ENCODE data around the gene GATA5.

DNA sequence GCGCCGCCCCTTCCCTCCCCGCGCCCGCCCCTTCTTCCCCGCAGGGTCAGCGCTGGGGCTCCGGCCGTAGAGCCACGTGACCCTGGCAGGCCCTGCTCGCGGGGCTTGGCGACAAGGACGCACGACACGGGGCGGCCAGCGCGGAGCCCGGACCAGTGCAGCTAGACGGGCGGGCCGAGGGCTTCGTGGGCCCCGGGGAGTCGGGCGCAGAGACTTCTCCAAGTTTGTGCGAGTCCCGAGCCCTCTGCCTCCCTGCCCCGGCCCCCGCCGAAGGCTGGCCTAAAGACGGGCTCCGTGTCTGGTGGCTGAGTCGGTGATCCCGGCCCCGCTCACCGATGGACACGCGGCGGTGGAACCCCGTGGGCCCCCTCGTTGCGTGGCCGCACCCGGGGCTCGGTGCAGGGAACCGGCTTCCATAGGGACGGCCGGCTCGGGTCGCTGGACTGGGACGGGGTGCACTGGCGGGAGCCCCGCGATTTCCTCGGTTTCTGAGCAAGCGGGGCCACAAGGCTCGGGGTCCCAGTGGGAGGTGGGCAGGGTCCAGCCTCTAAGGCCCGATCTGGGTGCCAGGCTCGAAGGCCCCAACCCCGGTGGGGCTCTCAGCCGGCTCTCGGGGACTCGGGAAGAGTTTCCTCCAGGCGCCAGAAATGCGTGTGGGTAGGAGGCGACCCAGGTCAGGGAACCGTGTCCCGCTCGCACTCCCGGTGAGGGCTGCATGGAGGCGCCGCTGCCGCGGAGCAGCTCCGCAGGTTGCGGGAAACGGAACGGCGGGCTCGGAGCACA lies 452 bp upstream of the GATA5 start:
- TF ChIP-seq, protein P1, sequence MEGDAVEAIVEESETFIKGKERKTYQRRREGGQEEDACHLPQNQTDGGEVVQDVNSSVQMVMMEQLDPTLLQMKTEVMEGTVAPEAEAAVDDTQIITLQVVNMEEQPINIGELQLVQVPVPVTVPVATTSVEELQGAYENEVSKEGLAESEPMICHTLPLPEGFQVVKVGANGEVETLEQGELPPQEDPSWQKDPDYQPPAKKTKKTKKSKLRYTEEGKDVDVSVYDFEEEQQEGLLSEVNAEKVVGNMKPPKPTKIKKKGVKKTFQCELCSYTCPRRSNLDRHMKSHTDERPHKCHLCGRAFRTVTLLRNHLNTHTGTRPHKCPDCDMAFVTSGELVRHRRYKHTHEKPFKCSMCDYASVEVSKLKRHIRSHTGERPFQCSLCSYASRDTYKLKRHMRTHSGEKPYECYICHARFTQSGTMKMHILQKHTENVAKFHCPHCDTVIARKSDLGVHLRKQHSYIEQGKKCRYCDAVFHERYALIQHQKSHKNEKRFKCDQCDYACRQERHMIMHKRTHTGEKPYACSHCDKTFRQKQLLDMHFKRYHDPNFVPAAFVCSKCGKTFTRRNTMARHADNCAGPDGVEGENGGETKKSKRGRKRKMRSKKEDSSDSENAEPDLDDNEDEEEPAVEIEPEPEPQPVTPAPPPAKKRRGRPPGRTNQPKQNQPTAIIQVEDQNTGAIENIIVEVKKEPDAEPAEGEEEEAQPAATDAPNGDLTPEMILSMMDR (IDR thresholded peaks at IDR 0.05 in 2 of 3, conservative IDR thresholded peaks at IDR 0.05 in 1 of 3; ENCODE audit: borderline replicate concordance in 1 of 3, insufficient read depth in 1 of 3, low read depth in 2 of 3, low read length in 2 of 3): no peak
- TF ChIP-seq POLR2A (IDR thresholded peaks at IDR 0.05; ENCODE audit: borderline replicate concordance, extremely low read depth, insufficient read depth, insufficient read length) (no peak), SIN3A (IDR thresholded peaks at IDR 0.05; ENCODE audit: low read depth) (no peak), EZH2 (IDR thresholded peaks at IDR 0.05) (no peak), EZH2phosphoT487 (IDR thresholded peaks at IDR 0.05; ENCODE audit: borderline replicate concordance) (no peak), SRF (IDR thresholded peaks at IDR 0.05; ENCODE audit: low read depth) (no peak), CEBPB (IDR thresholded peaks at IDR 0.05; ENCODE audit: low read depth) (no peak), ZFX (IDR thresholded peaks at IDR 0.05) (no peak), TCF7L2 (IDR thresholded peaks at IDR 0.05; ENCODE audit: borderline replicate concordance, extremely low read depth, insufficient read depth, insufficient read length) (no peak), POLR2AphosphoS5 (IDR thresholded peaks at IDR 0.05; ENCODE audit: low read depth, low read length) (no peak), ZNF274 (IDR thresholded peaks at IDR 0.05; ENCODE audit: low read depth, low read length) (no peak), JUND (IDR thresholded peaks at IDR 0.05) (no peak)
- TF ChIP-seq, protein P2, sequence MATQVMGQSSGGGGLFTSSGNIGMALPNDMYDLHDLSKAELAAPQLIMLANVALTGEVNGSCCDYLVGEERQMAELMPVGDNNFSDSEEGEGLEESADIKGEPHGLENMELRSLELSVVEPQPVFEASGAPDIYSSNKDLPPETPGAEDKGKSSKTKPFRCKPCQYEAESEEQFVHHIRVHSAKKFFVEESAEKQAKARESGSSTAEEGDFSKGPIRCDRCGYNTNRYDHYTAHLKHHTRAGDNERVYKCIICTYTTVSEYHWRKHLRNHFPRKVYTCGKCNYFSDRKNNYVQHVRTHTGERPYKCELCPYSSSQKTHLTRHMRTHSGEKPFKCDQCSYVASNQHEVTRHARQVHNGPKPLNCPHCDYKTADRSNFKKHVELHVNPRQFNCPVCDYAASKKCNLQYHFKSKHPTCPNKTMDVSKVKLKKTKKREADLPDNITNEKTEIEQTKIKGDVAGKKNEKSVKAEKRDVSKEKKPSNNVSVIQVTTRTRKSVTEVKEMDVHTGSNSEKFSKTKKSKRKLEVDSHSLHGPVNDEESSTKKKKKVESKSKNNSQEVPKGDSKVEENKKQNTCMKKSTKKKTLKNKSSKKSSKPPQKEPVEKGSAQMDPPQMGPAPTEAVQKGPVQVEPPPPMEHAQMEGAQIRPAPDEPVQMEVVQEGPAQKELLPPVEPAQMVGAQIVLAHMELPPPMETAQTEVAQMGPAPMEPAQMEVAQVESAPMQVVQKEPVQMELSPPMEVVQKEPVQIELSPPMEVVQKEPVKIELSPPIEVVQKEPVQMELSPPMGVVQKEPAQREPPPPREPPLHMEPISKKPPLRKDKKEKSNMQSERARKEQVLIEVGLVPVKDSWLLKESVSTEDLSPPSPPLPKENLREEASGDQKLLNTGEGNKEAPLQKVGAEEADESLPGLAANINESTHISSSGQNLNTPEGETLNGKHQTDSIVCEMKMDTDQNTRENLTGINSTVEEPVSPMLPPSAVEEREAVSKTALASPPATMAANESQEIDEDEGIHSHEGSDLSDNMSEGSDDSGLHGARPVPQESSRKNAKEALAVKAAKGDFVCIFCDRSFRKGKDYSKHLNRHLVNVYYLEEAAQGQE (IDR thresholded peaks at IDR 0.05; ENCODE audit: low read depth): no peak
- TF ChIP-seq, protein P3, sequence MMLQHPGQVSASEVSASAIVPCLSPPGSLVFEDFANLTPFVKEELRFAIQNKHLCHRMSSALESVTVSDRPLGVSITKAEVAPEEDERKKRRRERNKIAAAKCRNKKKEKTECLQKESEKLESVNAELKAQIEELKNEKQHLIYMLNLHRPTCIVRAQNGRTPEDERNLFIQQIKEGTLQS (IDR thresholded peaks at IDR 0.05): no peak
